Measurements from ENCODE around the gene KLHL5.

KLHL5 gene

GRCh38 chr4:39044364-39044955 lies 17.6 kb upstream of the KLHL5 start:
- DNase-seq = peak; percentile 97 to 98

GRCh38 chr4:39044956-39045826 lies 16.8 kb upstream of the KLHL5 start:
- peak in 1 of 2 donors; percentile 43 for DNase-seq

- DNase-seq = peak in 1 of 2 donors; percentile 6
These were observed 16.2 kb upstream of the KLHL5 start for GRCh38 chr4:39045827-39046221.

GRCh38 chr4:39046249-39046648 lies 15.8 kb upstream of the KLHL5 start:
- DNase-seq = peak in 1 of 2 donors; percentile 12

GRCh38 chr4:39047681-39048080 lies 14.4 kb upstream of the KLHL5 start:
- no peak for DNase-seq

- no peak for DNase-seq
These were observed 13.7 kb upstream of the KLHL5 start for GRCh38 chr4:39048311-39048710.

GRCh38 chr4:39050590-39050989 lies 11.4 kb upstream of the KLHL5 start:
- no peak for DNase-seq

- DNase-seq = no peak
These were observed 10.5 kb upstream of the KLHL5 start for GRCh38 chr4:39051492-39051891.

- DNase-seq = no peak
These were observed 8.0 kb upstream of the KLHL5 start for GRCh38 chr4:39053983-39054382.

GRCh38 chr4:39054497-39054896 lies 7.5 kb upstream of the KLHL5 start:
- DNase-seq = no peak

GRCh38 chr4:39056023-39056422 lies 6.0 kb upstream of the KLHL5 start:
- no peak for DNase-seq

- DNase-seq = no peak
These were observed 575 bp upstream of the KLHL5 start for GRCh38 chr4:39061457-39061856.

- no peak for DNase-seq
These were observed 702 bp downstream of the KLHL5 start for GRCh38 chr4:39062770-39063097.

GRCh38 chr4:39063430-39063829 lies 1.4 kb downstream of the KLHL5 start:
- no peak for DNase-seq

GRCh38 chr4:39066371-39066770 lies 4.3 kb downstream of the KLHL5 start:
- no peak for DNase-seq

GRCh38 chr4:39067031-39067430 lies 5.0 kb downstream of the KLHL5 start:
- no peak for DNase-seq

GRCh38 chr4:39067451-39067850 lies 5.4 kb downstream of the KLHL5 start:
- DNase-seq = no peak

- no peak for DNase-seq
These were observed 6.9 kb downstream of the KLHL5 start for GRCh38 chr4:39068907-39069306.

GRCh38 chr4:39078829-39079228 lies 16.8 kb downstream of the KLHL5 start:
- DNase-seq = no peak

GRCh38 chr4:39083164-39083563 lies 21.1 kb downstream of the KLHL5 start:
- no peak for DNase-seq

- no peak for DNase-seq
These were observed 23.9 kb downstream of the KLHL5 start for GRCh38 chr4:39085891-39086290.

- DNase-seq = no peak
These were observed 34.8 kb downstream of the KLHL5 start for GRCh38 chr4:39096847-39097246.

- DNase-seq = no peak
These were observed 35.3 kb downstream of the KLHL5 start for GRCh38 chr4:39097290-39097689.

GRCh38 chr4:39102297-39102696 lies 40.3 kb downstream of the KLHL5 start:
- no peak for DNase-seq

- no peak for DNase-seq
These were observed 41.3 kb downstream of the KLHL5 start for GRCh38 chr4:39103291-39103690.

Data from activated CD4-positive, alpha-beta T cell treated with anti-CD3 and anti-CD28 coated beads for 4 hours (primary cell).